DMS53 treated with DMSO at 0.1 percent for 48 hours (cell line): ENCODE data around the gene RACGAP1.

Experiments used
- DNase-seq: peaks from one replicate; lab custom pipeline; 2025; ENCODE audit not compliant: unreplicated experiment; lab: John Stamatoyannopoulos, UW

The RACGAP1 gene

GRCh38 chr12:49971141-49971540 lies 54.2 kb downstream of the RACGAP1 start:
- DNase-seq = no peak

GRCh38 chr12:49970658-49971057 lies 54.6 kb downstream of the RACGAP1 start:
- no peak for DNase-seq

- DNase-seq = no peak
Observed at GRCh38 chr12:49969651-49970429, 55.5 kb downstream of the RACGAP1 start.

GRCh38 chr12:49969027-49969426 lies 56.3 kb downstream of the RACGAP1 start:
- no peak for DNase-seq

GRCh38 chr12:49968471-49968870 lies 56.8 kb downstream of the RACGAP1 start:
- no peak for DNase-seq

- no peak for DNase-seq
Observed at GRCh38 chr12:49967777-49968250, 57.5 kb downstream of the RACGAP1 start.

- DNase-seq = peak; percentile 62
Observed at GRCh38 chr12:49967042-49967776, 58.1 kb downstream of the RACGAP1 start.

GRCh38 chr12:49966511-49967041 lies 58.7 kb downstream of the RACGAP1 start:
- no peak for DNase-seq

GRCh38 chr12:49965836-49966235 lies 59.5 kb downstream of the RACGAP1 start:
- DNase-seq = no peak

- no peak for DNase-seq
Observed at GRCh38 chr12:49964849-49965624, 60.3 kb downstream of the RACGAP1 start.

- no peak for DNase-seq
Observed at GRCh38 chr12:49963976-49964815, 61.1 kb downstream of the RACGAP1 start.

GRCh38 chr12:49962861-49963765 lies 62.2 kb downstream of the RACGAP1 start:
- DNase-seq = peak; percentile 43

GRCh38 chr12:49961993-49962764 lies 63.1 kb downstream of the RACGAP1 start:
- no peak for DNase-seq

GRCh38 chr12:49961111-49961922 lies 64.0 kb downstream of the RACGAP1 start, which contains the start of gene AQP5:
Gene AQP5, plus strand, starts transcription at chr12:49961872. Its CDS starts 146 bp downstream, at chr12:49962018.
- DNase-seq = no peak

GRCh38 chr12:49960474-49961110 lies 64.7 kb downstream of the RACGAP1 start:
- DNase-seq = no peak

- DNase-seq = no peak
Observed at GRCh38 chr12:49959685-49960473, 65.4 kb downstream of the RACGAP1 start.
